T-helper 2 cell (primary cell): ENCODE results near the gene CACFD1.

Experiments
- DNase-seq, 5 experiments: peaks; one replicate each; pipeline versions ENCODE4 v3.0.0 to v3.0.0-alpha.2; 2012 to 2022

Gene CACFD1

DNA sequence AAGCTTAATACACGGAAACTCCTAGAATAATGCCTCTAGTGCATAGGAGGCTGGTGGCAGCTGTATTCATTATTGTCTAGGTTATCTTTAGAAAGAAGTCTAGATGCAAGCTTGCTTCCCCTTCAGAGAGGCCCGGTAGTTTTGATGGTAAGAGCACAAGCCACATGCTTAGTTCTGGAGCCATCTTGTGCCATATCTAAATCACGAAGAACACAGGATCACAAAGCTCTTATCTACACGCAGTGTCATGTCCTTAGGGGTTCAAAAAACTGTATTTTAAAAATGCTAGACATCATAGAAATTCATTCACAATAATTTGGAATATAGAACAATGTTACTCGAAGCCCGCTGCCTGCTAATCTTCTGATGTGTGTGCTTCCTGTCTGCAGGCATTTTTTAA lies 6.2 kb downstream of the CACFD1 start:
- no peak for DNase-seq

DNA sequence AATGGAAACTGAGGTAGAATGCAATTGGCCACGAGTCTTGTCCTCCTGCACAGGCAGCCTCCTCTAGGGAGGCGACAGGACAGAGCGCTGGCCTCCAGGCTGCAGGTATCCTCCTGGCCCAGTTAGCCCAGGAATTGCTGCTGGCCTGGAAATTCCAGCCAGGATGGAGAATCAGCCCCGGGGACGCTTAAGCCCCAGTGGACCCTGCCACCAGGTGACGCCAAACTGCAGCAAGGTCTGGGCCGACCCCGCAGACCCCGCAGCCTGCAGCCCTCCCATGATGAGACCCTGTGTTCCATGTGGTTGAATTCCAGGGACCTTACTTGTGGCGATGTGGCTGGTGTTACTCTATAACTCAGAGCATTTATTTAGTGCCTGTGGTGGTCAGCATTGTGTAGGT lies 7.3 kb downstream of the CACFD1 start:
- DNase-seq, result no peak

DNA sequence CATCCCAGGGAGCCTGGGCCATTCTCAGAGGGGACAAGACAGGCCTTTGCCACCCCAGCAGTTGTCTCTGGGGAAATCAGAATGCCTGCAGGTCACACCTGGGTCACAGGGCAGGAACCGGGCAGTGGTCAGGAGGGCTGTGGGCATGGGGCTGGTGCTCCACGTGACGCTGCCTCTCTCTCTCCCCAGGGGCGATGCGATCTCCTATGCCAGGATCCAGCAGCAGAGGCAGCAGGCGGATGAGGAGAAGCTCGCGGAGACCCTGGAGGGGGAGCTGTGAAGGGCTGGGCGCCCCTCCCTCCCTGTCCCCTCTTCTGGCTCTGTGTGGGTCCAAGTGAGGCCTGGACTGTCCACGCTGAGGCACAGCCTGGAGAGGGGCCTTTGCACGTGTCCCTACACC lies 8.6 kb downstream of the CACFD1 start:
- DNase-seq, result no peak

DNA sequence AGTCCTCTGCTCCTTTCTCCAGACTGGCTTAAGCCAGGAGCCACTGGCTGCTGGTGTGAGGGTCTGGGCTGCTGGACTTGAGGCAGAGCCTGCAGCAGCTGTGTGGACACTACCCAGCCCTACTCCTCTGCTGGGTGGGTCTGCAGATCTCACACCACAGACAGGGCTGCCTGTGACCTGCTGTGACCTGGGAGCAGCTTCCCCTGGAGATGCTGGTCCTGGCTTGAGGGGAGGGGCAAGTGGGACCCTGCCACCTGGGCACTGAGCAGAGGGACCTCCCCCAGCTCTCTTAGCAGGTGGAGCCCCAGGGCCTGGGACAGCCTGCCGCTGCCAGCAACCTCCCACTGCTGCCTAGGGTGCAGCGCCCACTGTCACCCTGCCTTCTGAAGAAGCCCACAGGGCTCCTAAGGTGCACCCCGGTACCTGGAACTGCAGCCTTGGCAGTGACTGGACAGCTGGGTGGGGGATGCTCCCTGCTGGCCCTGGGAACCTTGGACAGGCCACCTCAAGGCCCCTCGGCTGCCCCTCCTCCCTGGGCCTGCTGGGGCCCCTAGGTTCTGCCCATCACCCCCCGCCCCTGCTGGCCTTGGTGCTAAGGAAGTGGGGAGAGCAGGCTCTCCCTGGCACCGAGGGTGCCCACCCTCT lies 9.1 kb downstream of the CACFD1 start:
- no peak for DNase-seq

DNA sequence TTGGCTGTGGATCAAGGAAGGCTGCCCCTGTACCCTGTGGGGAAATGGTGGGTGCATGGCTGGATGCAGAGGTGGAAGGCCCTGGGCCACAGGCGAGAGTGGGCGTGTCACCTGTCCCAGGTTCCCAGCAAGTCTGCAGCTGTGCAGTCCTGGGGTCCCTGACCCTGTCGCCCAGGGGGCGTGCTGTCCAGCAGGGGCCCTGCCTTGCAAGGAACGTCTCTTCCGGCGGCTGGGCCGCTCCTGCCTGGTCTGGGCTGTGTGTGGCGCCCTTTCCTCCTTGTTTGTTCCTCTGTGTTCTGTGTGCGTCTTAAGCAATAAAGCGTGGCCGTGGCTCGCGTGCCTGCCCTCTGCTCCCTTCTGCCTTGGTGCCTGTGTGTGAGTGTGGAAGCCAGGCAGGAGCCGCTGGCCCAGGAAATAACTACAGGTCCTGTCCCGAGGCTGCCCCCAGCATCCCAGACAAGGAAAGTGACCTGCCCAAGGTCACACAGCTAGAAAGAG lies 10.7 kb downstream of the CACFD1 start:
- no peak for DNase-seq

DNA sequence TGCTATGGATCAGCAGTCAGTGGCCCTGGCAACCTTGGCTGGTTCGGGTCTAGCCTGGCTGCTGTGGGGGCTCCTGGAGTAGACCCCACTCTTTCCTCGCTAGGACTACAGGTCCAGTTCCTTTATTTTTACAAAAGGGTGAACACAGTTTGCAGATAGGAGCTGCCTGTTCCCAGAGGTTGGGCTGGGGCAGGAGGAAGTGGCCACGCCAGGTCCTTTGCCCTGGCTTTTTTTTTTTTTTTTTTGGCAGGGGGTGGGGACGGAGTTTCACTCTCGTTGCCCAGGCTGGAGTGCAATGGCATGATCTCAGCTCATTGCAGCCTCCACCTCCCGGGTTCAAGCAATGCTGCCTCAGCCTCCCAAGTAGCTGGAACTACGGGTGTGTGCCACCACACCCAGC lies 11.2 kb downstream of the CACFD1 start:
- DNase-seq, result no peak

DNA sequence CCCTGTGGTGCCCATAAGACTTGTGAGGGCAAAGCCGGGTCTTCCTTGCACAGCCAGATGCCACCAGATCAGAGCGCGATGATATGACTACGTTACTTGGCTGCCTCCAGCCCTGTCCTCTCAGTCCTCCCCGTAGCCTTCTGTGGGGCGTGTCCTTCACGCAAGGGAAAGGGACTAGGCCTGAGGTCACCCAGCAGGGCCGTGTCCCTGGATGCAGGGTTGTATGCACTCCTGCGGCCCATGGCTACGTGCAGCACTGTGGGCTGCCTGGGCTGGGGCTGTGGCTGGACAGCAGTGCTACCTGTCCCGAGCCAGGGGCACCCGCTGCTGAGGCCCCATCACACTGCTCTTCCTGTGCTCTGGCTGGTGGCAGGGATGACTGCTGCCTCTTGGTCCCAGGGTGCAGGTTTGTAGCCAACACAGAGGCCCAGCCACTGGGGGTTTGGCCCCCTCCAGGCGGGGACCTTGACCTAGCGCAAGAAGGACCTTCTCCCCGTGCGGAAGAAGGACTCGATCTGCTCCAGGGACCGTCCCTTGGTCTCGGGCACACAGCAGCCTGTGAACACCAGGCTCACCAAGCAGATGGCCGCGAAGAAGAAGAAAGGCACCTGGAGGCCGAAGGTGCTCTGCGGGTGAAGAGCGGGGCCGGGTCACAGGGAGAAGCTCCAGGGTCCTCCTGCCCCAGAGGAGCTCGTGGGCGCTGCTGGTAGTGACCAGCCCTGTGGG lies 11.9 kb downstream of the CACFD1 start:
- no peak for DNase-seq

DNA sequence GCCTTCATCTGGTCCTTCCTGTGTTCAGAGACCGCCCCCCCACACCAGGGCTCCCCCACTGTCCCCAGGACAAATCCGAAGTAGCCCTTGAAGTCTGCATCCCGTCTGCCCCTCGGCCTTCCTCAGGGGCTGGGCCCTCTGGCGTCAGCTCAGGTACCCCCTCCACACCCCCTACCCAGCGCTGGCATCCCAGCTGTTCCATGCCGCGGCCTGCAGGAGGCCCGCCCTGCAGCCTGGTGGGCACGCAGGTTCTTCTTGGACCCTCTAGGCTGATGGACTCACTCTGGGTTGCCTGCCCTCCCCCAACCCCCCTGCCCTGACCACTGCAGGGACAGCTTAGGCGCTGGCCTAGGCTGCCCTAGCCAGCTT lies 12.5 kb downstream of the CACFD1 start:
- DNase-seq, result no peak

DNA sequence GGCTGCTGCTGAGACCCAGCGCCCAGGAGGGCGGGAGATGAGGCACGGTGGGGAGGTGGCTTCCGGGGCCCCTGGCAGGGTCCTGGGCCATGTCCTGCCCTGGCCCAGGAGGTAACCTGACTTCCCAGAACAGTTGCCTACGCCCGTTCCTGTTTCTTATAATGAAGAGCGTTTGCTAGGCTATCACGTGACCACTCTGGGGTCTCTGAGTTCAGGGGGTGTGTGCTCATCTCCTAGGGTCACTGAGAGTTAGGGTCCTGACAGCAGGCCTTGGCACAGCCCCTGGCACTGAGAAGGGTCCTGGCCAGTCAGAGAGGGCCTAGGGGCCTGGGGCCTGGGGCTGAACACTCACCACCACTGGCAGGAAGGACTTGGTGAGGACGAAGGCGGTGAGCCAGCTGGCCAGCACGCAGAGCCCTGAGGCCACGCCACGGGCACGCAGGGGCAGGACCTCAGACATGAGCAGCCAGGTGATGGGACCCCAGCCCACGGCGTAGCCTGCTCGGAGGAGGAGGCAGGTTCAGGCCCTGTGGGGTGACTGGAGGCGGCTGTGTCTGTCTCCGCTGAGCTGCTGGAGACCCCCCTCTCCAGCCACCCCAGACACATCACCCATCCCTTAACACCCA lies 13.1 kb downstream of the CACFD1 start:
- DNase-seq, result no peak

DNA sequence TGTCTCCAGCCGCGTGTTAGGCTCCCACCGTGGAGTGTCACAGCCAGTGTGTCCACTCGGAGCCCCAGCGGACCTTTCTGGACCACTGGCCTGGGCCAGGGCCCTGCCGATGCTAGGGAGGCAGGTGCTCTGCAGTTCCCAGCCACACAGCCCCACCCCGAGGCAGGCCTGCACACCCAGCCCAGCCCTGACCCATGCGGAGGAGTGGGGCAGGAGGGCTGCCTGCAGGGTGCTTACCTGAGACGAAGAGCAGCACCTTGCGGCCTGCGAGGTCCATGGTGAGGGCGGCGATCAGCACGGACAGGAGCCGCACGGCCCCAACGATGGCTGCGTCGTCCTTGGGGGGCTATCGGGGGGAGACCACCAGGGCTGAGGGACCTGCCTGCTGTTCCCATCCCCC lies 14.0 kb downstream of the CACFD1 start:
- no peak for DNase-seq

DNA sequence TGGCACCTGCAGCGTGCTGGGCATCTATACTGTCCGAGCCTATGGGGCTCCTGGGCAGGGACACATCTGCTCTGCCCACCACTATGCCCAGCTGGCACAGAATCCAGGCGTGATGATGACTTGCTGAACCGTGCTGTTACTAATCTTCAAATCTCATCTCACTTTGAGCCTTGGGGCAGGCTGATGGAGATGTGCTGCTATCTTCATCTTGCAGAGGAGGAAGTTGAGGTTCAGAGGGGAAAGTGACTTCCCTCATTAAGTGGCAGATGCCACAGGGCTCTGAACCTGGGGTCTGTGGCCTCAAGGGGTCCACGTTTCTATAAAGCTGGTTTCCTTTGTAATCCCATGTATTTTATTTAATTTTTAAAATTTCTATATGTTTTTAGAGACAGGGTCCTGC lies 14.4 kb downstream of the CACFD1 start:
- DNase-seq, result peak in 1 of 5 experiments; percentile 76

DNA sequence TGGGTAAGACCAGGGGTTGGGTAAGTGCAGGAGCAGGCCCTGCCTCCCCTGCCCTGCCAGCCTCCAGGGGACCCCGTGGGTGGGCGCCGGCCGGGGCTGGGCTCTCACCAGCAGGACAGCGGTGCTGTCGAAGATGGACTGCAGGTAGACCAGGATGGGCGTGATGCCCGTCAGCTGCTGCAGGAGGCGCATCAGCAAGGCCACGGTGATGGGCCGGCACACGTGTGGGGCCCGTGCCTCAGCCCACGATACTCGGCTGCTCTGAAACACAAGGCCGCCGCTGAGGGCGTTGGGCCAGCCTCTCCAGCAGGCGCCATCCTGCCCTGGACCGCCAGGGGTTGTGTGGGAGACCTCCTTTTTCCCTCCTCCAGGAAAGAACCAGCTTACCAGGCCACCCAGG lies 15.1 kb downstream of the CACFD1 start:
- DNase-seq, result no peak

DNA sequence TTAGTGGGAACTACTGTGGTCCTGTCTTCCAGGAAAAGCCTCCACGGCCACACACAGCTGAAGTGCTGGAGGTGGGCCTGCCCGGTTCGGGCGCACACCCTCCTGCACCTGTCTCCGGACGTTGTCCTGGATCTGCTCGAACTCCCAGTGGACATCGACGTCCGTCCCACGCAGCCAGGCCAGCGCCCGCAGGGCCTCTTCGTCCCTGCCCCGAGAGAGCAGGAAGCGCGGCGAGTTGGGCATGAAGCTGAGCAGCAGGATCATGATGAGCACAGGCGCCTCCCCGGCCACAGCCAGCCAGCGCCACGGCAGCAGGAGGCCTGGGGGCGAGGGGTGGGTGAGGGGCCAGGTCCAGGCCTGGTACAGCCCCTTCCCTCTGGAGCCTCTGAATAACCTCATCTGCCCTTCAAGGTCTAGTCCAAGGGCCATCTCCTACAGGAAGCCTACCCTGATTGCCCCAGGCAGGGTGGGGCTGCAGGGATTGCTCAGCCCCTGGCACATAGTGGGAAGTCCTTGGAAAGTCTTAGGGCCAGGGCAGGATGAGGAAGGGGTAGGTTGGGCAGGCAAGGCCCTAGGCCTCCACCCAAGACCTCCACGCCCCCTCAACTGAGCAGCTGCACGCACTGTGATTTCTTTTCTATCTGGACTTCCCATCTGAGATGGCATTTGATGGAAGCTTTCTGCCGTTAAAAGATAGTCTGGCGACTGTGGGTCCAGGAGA lies 15.7 kb downstream of the CACFD1 start:
- DNase-seq, result no peak

DNA sequence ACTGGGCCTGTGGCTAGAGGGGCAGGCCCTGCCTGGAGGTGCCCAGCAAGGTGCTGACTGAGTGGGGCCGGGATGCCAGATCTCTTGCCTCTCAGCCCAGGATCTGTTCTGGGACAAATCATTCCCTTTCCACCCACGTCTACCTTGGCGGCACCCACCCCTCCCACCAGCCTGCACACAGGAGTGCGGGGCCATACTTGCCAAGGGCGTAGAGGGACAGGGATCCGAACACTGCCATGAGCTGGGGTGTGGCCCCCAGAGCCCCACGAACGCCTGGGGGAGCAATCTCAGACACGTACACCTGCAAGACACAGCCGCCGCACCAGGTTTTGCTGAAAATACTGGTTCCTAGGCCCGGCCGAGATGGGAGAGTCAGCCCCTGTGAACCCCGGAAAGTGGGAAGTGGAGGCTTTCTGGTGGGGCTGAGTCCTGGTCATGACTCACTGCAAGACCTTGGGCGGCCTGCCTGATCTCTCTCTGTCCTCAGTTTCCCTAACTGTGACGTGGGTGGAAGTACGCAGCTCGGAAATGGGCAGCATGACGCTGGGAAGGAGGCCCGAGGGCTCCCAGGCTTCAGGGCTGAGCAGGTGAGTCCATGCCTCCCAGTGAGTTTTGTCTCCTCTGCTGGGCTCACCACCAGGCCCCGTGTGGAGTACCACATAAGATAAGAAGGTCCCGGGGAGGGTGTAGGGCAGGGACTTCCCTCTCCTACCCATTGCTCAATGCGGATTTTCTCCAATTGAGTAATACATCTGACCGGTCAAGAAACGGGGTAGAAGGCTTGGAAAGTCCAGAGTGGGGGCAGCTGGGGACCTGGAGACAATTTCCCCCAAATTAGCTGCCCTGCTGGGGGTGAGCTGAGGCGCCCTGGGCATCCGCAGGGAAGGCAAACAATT lies 16.5 kb downstream of the CACFD1 start:
- no peak for DNase-seq

DNA sequence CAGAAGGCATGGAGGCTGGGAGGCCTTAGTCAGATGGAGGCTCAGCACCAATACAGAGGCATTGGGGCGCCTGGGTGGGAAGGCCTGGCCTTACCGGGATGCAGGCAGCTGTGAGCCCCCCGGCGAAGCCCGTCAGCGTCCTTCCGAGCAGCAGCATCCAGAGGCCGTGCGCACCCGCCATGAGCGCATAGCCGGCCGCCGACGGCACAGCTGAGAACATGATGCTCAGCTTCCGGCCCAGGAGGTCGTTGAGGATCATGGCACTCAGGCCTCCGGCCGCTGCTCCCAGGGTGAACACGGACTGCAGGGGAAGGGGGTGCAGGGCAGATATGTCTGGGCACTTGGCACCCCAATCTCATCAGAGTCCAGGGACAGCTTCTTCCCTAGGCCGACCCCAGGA lies 17.2 kb downstream of the CACFD1 start:
- DNase-seq, result no peak

DNA sequence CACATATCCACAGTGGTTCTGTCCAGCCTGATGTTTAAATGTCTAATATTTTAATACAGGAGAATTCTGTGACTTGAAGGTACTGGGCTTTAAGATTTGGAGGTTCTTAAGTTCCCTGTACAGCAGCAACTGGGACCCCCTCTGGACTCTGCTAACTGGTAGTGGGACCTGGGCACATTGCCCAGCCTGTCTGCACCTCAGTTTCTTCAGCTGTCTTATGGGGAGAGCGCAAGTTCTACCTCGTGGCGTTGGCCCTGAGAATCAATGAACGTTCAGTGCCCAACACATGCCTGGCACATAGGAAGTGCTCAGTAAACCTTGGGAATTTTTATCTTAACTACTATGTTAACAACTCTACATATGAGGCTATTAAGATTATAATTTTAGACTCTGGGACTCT lies 17.7 kb downstream of the CACFD1 start:
- DNase-seq, result no peak

DNA sequence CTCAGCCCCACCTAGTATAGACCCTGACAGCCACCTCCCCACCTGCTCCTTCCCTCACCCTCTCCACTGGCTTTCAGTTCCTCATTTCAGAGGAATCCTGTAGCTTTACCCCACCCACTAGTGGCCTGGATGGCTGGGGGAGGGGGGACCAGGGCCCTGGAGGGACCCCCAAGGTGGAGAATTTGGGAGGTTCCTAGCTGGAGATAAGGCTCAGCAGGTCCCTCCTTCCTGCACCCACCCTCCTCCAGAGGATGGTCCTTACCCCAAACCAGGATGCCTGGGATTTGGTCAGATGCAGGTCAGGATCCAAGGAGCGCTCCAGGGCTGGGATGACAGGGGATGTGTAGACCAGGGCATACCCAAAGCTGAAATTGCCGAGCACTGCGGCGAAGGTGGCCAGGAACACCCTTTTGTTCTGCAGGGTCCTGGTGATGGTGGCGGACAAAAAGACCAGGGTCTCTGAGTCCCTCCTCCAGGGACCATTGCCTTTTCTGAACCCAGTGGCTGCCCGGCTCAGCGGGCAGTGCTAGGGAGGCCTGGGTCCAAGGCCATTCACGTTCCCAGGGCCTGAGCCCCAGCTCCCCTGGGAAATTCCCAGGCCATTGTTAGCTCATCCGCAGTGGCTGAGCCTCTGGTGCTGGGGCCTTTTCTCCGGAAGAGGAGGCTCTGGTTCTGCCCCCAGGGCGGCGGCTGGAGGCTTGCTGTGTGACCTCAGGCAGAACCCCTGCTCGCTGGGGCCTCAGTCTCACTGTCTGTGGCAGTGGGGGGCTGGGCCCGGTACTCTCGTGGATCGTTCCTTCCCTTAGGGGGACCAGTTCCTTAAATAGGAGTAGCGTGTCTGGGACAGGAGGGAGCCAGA lies 18.4 kb downstream of the CACFD1 start:
- no peak for DNase-seq

DNA sequence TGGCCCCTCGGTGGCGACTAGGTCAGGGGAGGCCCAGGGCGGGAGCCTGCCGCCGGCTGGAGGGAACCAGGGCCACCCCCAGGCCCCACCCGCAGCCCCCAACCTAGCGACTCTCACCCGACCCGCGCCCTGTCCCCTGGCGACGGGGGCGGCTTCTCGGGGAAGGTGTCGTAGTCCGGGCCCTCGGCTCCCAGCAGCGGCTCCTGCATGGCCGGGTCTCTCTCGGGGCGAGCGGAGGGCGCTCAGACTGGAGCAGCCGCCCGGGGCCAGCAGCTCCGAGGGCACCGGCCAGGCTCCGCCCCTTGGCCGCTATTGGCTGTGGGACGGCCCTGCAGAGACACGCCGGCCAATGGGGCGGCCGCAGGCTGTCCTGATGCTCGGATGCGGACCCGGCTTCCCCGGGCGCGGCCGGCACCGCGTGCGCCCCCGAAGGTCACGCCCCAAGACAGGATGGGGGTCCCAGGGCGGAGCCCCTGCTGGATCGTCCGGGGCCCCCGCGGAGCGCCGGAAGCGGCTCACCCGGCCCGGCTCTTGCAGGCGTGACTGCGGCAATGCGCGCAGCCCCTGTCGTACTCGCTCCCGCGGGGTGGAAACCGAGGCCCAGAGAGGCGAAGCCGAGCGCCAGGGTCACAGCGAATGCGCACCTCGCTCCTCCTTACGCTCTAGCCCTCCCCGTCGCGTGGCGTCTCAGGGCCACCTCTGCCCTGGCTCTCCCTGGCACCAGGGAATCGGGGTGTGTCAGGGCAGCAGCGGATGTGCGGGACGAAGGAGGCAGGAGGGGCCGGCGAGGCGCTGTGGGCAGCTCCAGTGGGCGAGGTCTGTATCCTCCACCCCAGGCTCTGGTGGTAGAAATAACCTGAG lies 19.3 kb downstream of the CACFD1 start, which contains the start of gene SLC2A6:
Gene SLC2A6, minus strand, starts transcription at position 249 of the 861 bp plus-strand sequence. Its CDS starts 40 bp downstream, at position 209.
- DNase-seq, result peak; percentile 65 to 79 (median 76)

DNA sequence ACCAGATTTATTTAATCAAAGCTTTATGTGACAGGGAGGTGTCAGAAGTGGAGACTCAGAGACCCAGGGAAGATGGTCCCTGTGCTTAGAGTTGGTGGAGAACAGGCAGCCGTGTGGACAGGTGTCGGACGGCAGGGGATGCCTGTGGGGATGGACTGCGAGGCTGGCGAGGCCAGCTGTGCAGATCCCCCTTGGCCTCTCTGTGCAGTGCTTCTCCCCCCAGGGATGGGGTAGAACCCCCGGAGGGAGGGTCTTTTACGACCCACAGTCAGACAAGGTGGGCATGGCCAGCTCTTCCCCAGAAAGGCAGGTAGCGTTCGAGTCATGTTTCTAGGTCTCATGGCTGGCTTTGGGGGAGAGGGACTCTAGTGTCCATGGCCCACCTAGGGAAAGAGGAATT lies 23.8 kb downstream of the CACFD1 start:
- DNase-seq, result no peak
